AG04449 (cell line): ENCODE measurements around the gene MFN1.

Experiments
- CTCF ChIA-PET: fragments of 350-600 bp; formaldehyde crosslinking; extraction: SDS; loops from one replicate; lab custom pipeline; 2021; ENCODE audit warnings: antibody characterized with exemption; lab: Yijun Ruan, JAX
- POLR2A ChIA-PET: fragments of 400-600, 350-600 bp; formaldehyde crosslinking; extraction: SDS; loops from one replicate; lab custom pipeline; 2020; ENCODE audit warnings: antibody characterized with exemption, inconsistent platforms; lab: Yijun Ruan, JAX
- DNase-seq: peaks from one replicate; pipeline ENCODE4 v3.0.0-alpha.2; 2010; ENCODE audit warnings: low read depth, low spot score
- H3K4me3 ChIP-seq: 2 replicates; pipeline ENCODE4 v1.5.1; 2011; ENCODE audit warnings: low read depth, mild to moderate bottlenecking, control low read depth, low read length
- CTCF ChIP-seq: IDR thresholded peaks from one replicate; pipeline ENCODE4 v1.5.1; 2011; ENCODE audit warnings: mild to moderate bottlenecking, moderate library complexity, low read length, control low read depth, inconsistent platforms; ENCODE audit not compliant: insufficient read depth; ENCODE audit errors: missing control alignments

The MFN1 gene

DNA sequence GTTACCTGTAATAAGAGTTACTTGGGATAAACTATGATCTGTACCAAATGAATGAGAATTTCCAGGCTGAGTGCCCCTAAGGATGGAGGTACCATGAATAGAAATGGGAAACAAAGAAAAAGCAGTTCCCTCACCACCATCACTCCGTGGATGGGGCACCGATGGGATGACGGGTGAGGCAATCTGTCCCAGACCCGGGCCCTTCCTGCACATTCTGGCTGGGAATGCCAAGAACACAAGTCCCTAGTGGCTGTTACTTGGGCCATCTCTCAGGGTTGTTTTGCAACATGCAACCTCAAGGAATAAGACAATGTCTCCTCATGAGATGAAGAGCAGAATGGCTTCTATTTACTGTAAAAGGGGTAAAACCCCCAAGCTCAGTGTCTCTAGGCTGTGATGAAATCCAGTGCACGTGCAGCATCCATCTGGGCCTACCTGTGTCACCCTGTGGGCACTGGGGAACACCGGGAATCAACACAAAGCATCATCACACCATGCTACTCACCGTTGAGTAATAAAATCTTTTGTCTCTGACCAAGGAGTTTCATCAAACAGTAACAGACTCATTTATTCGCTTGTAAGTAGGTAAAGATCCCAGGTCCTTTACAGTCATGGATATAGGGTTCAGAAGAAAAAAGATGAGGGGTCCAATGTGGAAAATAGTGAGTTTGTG is 81.5 kb downstream of the MFN1 start:
- CTCF ChIA-PET: interaction anchor here (0.9 kb wide), 1 partner anchor 18 kb away, joined by 3 read pairs; no protein-coding TSS in a partner anchor
- POLR2A ChIA-PET: no interaction called here
- no peak for TF ChIP-seq CTCF

GRCh38 chr3:179430277-179430870 is 82.9 kb downstream of the MFN1 start:
- no peak for TF ChIP-seq CTCF
- ChIA-PET POLR2A (no interaction called here), CTCF (interaction anchor here (1.4 kb wide), 1 partner anchor 15 kb away, joined by 4 read pairs; no protein-coding TSS in a partner anchor)
- no peak overlapping the region for H3K4me3 ChIP-seq
- DNase-seq: no peak

More for the DNA sequence above, 81.5 kb downstream of the MFN1 start:
- H3K4me3 ChIP-seq: no peak overlapping the region
- DNase-seq: no peak

DNA sequence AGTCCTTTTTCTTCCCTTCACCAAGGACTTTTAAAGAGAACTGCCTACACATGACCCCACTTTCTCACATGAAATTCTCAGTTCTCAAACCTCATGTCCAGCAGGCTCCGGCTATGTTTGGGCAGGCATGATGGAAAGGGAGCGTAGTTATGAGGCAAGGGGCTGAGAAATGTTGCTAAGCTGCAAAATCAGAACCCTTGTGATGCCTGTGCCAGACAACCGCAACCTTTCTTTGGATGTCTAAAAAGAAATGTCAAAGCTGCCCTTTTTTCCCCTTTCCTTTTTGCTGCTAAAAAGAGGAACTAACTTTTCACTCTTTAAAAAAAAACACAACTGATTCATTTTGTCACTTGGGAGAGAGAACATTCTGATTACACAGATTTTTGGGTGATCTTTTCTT is 84.5 kb downstream of the MFN1 start:
- no peak for DNase-seq
- ChIA-PET POLR2A (no interaction called here), CTCF (no interaction called here)
- TF ChIP-seq CTCF: no peak
- no peak overlapping the region for H3K4me3 ChIP-seq

DNA sequence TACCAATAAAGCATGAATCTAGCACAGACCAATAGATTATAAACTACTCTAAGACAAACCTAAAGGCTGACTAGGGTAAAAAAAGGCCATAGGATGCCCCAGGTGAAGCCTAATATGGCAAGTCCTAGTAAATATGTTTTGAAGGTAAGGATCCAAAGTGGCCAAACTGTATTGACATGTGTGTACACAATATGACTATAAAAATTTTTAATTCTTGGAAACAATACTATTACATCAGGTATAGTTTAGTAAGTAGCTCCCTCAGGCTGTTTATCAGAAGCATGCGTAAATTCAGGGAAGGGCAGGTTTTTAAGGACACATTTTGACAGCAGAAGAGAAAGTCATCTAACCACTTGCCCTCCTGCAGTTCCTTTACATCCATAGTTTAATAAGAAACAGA is 84.9 kb downstream of the MFN1 start:
- ChIA-PET POLR2A (no interaction called here), CTCF (no interaction called here)
- TF ChIP-seq CTCF: no peak
- no peak for DNase-seq
- no peak overlapping the region for H3K4me3 ChIP-seq

DNA sequence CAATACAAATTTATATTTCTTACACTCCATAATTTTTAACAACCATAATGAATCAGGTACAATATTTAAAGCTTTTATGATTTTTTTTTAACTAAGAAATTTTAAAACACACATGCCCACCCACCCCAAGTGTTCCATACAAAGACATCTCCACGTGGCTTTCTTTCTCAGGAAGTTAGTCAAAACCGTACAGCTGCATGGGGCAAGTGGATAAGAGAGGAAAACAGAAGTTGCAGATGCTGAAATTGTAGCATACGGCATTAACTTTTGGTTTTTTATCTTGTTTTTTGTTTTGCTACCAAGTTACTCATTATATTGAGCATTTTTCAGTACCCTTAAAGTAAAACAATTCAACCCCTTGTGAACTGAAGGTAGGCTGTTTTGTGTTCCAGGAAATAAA is 89.0 kb downstream of the MFN1 start:
- no peak overlapping the region for H3K4me3 ChIP-seq
- ChIA-PET CTCF (no interaction called here), POLR2A (no interaction called here)
- TF ChIP-seq CTCF: no peak
- no peak for DNase-seq

GRCh38 chr3:179438841-179439240 is 91.3 kb downstream of the MFN1 start:
- no peak for DNase-seq
- ChIA-PET CTCF (interaction anchor here (2.8 kb wide), 1 partner anchor 119 kb away, joined by 7 read pairs; no protein-coding TSS in a partner anchor), POLR2A (no interaction called here)
- H3K4me3 ChIP-seq: no peak overlapping the region
- TF ChIP-seq CTCF: no peak
